Measurements from ENCODE around the gene EVA1B.

EVA1B gene

DNA sequence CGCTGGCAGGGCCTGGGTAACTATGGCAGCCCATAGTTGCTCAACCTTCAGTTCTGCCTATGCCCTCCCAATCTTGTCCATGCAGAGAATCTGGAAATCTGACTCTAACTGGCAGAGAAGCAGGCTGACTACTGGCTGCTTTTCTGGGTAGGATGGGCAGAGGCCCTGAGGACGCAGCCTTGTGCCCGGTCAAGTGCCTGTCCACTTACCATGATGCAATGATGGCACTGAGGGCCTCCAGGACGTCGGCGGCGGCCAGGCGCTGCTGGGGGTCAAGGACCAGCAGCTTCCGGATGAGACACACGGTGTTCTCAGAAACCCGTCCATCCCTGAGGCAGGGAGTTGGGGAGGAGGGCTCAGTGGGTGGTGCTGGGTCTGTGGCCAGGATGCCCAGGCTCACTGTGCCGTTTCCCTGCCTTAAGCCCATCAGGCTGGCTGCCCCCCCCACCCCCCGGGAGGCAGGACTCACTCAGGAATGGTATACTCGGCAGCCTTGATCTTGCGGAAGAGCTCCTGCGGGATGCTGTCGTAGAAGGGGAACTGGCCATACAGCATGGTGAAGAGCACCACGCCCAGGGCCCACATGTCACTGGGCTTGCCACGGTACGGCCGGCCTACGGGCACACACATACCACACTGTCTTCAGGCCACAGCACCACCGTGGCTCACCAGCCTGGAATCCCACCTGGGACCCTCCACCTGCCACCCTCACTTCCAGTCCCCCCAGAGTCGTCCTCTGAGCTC, 20.4 kb upstream of the EVA1B start:
- H3K4me2 ChIP-seq (ENCODE audit: low read length), result peak overlapping the region; percentile 41
- H3K36me3 ChIP-seq (ENCODE audit: insufficient read depth, low read length), result peaks cover 82% of the 10 kb centered on the region
- no peaks in the 10 kb centered on the region for H3K27me3 ChIP-seq (ENCODE audit: control insufficient read depth, insufficient read depth, low read length)
- no peak overlapping the region for H3K4me3 ChIP-seq (ENCODE audit: low read length)
- H3K9ac ChIP-seq (ENCODE audit: low read depth, low read length), result peak overlapping the region; percentile 67
- H3K4me1 ChIP-seq (ENCODE audit: control insufficient read depth, insufficient read depth, low read length), result peaks cover 24% of the 10 kb centered on the region
- H3K9me3 ChIP-seq (replicated peaks; ENCODE audit: low read length), result no peaks in the 10 kb centered on the region

DNA sequence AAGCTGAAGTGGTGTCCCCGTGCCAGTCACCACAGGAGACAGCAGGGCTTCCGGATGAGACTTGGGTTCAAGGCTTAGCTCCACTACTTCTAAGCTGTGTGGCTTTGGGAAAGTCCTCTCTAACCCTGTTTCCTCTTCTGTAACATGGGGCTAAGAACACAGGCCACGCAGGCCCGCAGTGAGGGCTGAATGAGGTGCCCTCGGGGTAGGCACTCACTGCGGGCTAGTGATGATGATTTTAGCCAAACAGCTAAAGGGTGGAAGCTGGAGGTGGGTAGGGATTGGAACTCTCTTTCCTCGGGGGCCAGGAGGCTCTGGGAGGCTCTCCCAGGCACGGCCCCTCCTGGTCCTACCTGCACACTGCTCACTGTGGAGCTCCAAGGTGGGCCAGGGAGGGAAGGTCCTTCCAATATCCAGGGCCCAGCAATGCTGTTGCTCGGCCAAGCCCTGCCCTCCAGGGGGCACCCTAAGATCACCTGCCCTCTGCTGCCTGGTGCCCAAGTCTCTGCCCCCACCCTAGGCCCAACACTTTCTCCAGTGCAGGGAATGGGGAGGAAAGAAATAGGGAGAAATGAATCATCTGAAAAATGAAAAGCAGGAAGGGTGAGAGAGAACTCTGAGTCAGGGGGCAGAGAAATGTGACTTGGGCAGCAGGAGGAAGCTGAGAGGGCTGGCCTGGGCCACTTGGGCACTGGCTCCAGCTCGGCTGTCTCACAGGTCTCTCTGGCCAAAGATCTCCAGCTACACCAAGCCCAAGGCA, 19.2 kb upstream of the EVA1B start:
- Histone ChIP-seq H3K27me3 (ENCODE audit: control insufficient read depth, insufficient read depth, low read length) (no peaks in the 10 kb centered on the region), H3K4me2 (ENCODE audit: low read length) (peak overlapping the region; percentile 41), H3K9ac (ENCODE audit: low read depth, low read length) (peak overlapping the region; percentile 67), H3K36me3 (ENCODE audit: insufficient read depth, low read length) (peaks cover 71% of the 10 kb centered on the region), H3K9me3 (replicated peaks; ENCODE audit: low read length) (no peaks in the 10 kb centered on the region), H3K4me1 (ENCODE audit: control insufficient read depth, insufficient read depth, low read length) (peaks cover 21% of the 10 kb centered on the region), H3K4me3 (ENCODE audit: low read length) (no peak overlapping the region)

DNA sequence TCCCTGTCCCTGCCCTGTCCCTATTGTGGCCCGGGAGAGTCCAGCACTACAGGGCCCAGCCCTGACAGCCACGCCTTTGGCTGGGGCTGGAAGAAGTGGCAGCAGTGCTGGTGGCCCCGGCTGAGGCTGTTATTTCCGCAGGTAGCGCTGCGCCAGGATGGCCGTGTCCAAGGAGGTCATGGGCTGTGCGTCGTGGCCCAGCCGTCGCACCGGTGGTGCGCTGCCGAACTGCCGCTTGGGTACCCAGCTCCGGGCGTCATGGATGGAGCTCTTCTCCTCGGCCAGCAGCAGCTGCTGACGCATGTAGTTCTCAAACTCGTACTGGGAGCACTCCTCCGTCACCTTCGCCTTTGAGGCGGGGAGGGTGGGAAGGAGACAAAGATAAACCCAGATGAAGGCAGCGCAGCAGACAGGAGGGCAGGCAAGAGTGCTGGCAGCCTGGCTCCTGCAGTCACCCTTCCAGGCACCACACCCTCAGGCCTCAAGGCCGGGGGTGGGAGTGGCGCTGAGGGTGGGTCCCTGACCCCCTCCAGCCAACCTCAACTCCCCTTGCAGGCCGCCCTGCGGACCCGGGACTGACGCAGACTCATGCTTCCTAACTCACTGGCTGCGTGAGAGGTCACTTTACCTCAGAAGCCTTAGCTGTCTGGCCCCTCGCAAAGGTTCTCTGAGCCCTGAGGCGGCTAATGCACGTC, 18.3 kb upstream of the EVA1B start:
- Histone ChIP-seq H3K4me2 (ENCODE audit: low read length) (no peak overlapping the region), H3K4me3 (ENCODE audit: low read length) (no peak overlapping the region), H3K9me3 (replicated peaks; ENCODE audit: low read length) (no peaks in the 10 kb centered on the region), H3K36me3 (ENCODE audit: insufficient read depth, low read length) (peaks cover 66% of the 10 kb centered on the region), H3K4me1 (ENCODE audit: control insufficient read depth, insufficient read depth, low read length) (peaks cover 21% of the 10 kb centered on the region), H3K27me3 (ENCODE audit: control insufficient read depth, insufficient read depth, low read length) (no peaks in the 10 kb centered on the region), H3K9ac (ENCODE audit: low read depth, low read length) (no peak overlapping the region)

DNA sequence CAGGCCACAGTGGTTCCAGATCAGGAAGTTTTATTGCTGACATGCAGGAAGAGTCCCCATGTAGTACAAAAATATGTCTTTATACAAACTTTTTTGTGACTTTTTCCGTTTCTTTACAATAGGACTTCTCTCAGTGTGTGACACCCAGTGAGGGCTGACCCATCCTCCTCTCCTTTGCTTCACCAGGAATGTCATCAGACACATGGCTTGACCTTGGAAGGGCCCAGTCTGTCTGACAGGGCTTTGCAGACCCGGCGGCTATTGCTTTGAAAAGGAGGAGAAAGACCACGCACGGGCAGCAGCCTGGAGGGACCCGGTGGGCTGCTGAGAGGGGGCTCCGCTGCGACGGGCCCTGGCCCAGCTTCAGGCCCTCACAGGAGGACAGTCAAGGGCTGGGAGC, 16.2 kb upstream of the EVA1B start:
- Histone ChIP-seq H3K9ac (ENCODE audit: low read depth, low read length) (no peak overlapping the region), H3K27me3 (ENCODE audit: control insufficient read depth, insufficient read depth, low read length) (no peaks in the 10 kb centered on the region), H3K36me3 (ENCODE audit: insufficient read depth, low read length) (peaks cover 49% of the 10 kb centered on the region), H3K4me1 (ENCODE audit: control insufficient read depth, insufficient read depth, low read length) (peaks cover 21% of the 10 kb centered on the region), H3K4me3 (ENCODE audit: low read length) (no peak overlapping the region), H3K9me3 (replicated peaks; ENCODE audit: low read length) (no peaks in the 10 kb centered on the region), H3K4me2 (ENCODE audit: low read length) (no peak overlapping the region)

DNA sequence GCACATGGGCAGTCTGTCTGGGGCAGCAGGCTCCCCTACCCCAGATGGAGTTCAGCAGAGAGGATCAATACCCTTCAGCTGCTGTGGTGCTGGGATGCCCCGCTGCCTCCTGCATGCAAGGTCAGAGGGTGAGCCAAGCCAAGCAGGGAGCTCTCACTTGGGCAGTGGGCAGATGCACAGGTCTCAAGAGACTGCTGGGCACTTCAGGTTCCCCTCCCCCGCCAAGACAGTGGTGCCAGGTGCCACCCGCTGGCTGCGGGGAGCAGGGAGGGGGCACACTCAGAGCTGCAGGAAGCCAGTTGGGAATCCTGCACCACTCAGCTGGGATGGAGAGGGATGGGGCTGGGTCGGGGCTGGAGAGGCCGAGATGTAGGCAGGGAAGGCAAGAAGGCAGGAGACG, 15.8 kb upstream of the EVA1B start:
- Histone ChIP-seq H3K9ac (ENCODE audit: low read depth, low read length) (no peak overlapping the region), H3K9me3 (replicated peaks; ENCODE audit: low read length) (no peaks in the 10 kb centered on the region), H3K4me3 (ENCODE audit: low read length) (no peak overlapping the region), H3K36me3 (ENCODE audit: insufficient read depth, low read length) (peaks cover 45% of the 10 kb centered on the region), H3K27me3 (ENCODE audit: control insufficient read depth, insufficient read depth, low read length) (no peaks in the 10 kb centered on the region), H3K4me1 (ENCODE audit: control insufficient read depth, insufficient read depth, low read length) (peaks cover 19% of the 10 kb centered on the region), H3K4me2 (ENCODE audit: low read length) (no peak overlapping the region)

DNA sequence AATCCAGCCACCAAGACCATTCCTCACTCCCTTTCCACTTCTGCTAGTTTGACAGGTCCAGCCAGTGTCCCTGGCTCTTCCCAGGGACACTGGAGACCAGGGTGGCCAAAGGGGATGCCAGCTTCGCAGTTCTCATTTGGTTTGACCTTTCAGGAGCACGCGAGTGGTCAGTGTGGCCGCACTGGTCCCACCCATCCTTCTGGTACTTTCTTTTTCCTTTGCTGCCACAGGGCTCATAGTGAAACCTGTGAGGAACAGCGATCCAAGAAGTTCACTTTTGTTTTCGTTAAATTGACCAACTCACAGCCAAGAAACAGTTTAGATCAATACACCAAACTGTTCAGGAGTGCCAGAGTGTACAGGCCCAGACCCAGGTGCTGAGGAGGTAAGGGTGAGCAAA, 14.4 kb upstream of the EVA1B start:
- peaks cover 5% of the 10 kb centered on the region for H3K4me1 ChIP-seq (ENCODE audit: control insufficient read depth, insufficient read depth, low read length)
- peaks cover 33% of the 10 kb centered on the region for H3K36me3 ChIP-seq (ENCODE audit: insufficient read depth, low read length)
- no peaks in the 10 kb centered on the region for H3K27me3 ChIP-seq (ENCODE audit: control insufficient read depth, insufficient read depth, low read length)
- no peaks in the 10 kb centered on the region for H3K9me3 ChIP-seq (replicated peaks; ENCODE audit: low read length)
- H3K4me2 ChIP-seq (ENCODE audit: low read length), result no peak overlapping the region
- H3K9ac ChIP-seq (ENCODE audit: low read depth, low read length), result no peak overlapping the region
- no peak overlapping the region for H3K4me3 ChIP-seq (ENCODE audit: low read length)

DNA sequence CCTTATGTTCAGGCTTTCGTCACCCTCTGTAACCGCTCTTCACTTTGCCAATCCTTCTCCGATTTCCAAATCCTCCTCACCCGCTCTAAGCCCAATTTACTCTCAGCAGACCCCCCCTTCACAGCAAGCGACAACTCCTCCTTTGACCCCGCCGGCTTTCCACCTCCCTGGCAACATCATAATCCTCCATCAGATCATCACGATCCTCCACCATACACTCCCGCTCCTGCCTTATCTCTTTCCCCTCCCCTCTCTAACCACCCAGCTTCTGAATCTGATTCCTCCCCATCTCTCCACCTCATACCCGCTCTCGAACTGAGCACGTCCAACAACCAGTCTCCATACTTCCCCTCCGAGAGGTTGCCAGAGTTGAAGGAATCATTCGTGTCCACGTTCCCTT, 7.5 kb upstream of the EVA1B start:
- H3K4me1 ChIP-seq (ENCODE audit: control insufficient read depth, insufficient read depth, low read length), result no peaks in the 10 kb centered on the region
- H3K27me3 ChIP-seq (ENCODE audit: control insufficient read depth, insufficient read depth, low read length), result no peaks in the 10 kb centered on the region
- H3K36me3 ChIP-seq (ENCODE audit: insufficient read depth, low read length), result no peaks in the 10 kb centered on the region
- no peak overlapping the region for H3K4me2 ChIP-seq (ENCODE audit: low read length)
- no peak overlapping the region for H3K4me3 ChIP-seq (ENCODE audit: low read length)
- no peaks in the 10 kb centered on the region for H3K9me3 ChIP-seq (replicated peaks; ENCODE audit: low read length)
- no peak overlapping the region for H3K9ac ChIP-seq (ENCODE audit: low read depth, low read length)

DNA sequence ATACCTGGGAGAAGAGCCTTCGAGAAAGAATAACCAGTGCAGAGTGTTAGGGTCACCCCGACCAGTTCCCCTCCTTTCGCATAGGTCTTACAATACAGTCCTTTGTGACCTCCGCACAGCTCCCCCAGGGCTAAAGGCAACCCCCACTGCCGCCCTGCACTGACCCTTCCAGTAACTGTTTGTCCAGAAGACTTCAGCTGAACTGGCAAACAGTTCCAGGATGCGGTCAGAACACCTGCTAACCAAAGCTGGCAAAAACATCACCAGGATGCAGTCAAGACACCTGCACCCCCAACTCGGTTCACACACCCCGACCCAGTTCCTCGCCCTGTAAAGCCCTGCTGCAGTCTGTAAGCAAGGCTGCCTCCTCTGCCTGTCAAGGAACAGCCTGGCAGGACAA, 6.4 kb upstream of the EVA1B start:
- H3K9ac ChIP-seq (ENCODE audit: low read depth, low read length), result no peak overlapping the region
- H3K4me1 ChIP-seq (ENCODE audit: control insufficient read depth, insufficient read depth, low read length), result no peaks in the 10 kb centered on the region
- H3K4me2 ChIP-seq (ENCODE audit: low read length), result no peak overlapping the region
- no peaks in the 10 kb centered on the region for H3K27me3 ChIP-seq (ENCODE audit: control insufficient read depth, insufficient read depth, low read length)
- no peak overlapping the region for H3K4me3 ChIP-seq (ENCODE audit: low read length)
- H3K9me3 ChIP-seq (replicated peaks; ENCODE audit: low read length), result no peaks in the 10 kb centered on the region
- H3K36me3 ChIP-seq (ENCODE audit: insufficient read depth, low read length), result no peaks in the 10 kb centered on the region

DNA sequence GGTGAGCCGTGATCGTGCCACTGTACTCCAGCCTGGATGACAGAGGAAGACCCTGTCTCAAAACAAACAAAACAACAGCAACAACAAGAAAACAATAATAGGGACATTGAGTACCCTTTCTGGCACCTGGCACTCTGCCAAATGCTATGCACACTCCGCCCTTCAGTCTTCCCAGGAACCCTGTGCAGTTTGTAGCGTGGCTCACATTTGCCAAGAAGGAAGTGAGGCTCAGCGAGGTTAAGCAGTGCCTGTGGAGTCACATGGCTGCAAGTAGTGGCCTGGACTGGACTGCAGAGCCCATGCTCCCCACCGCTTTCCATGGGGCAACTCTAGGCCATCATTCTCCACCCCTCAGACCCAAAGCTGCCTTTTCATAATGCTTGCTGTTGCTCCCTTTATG, 5.3 kb upstream of the EVA1B start:
- Histone ChIP-seq H3K27me3 (ENCODE audit: control insufficient read depth, insufficient read depth, low read length) (no peaks in the 10 kb centered on the region), H3K36me3 (ENCODE audit: insufficient read depth, low read length) (no peaks in the 10 kb centered on the region), H3K9me3 (replicated peaks; ENCODE audit: low read length) (no peaks in the 10 kb centered on the region), H3K4me3 (ENCODE audit: low read length) (no peak overlapping the region), H3K4me1 (ENCODE audit: control insufficient read depth, insufficient read depth, low read length) (peaks cover 4% of the 10 kb centered on the region), H3K4me2 (ENCODE audit: low read length) (no peak overlapping the region), H3K9ac (ENCODE audit: low read depth, low read length) (no peak overlapping the region)

DNA sequence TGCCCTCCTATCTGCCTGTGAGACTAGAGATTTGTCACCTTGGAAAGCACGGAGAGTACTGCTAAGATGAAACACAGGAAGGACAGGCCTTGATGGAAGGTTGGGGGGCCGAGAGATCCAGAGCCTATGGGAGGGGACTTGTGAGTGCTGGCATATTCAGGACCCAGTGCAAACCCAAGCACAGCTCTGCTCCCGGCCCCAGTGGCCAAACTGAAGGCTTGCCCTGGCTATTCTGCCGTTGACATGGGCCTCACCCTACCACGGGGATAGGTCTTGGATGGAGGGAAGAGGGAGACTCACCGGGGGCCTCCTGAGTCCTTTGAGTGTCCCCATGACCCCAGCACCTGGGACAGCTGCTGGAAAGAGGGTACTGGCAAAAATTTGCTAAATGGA, 4.6 kb upstream of the EVA1B start:
- Histone ChIP-seq H3K4me1 (ENCODE audit: control insufficient read depth, insufficient read depth, low read length) (peaks cover 5% of the 10 kb centered on the region), H3K27me3 (ENCODE audit: control insufficient read depth, insufficient read depth, low read length) (no peaks in the 10 kb centered on the region), H3K9me3 (replicated peaks; ENCODE audit: low read length) (no peaks in the 10 kb centered on the region), H3K9ac (ENCODE audit: low read depth, low read length) (no peak overlapping the region), H3K36me3 (ENCODE audit: insufficient read depth, low read length) (no peaks in the 10 kb centered on the region), H3K4me3 (ENCODE audit: low read length) (no peak overlapping the region), H3K4me2 (ENCODE audit: low read length) (no peak overlapping the region)

DNA sequence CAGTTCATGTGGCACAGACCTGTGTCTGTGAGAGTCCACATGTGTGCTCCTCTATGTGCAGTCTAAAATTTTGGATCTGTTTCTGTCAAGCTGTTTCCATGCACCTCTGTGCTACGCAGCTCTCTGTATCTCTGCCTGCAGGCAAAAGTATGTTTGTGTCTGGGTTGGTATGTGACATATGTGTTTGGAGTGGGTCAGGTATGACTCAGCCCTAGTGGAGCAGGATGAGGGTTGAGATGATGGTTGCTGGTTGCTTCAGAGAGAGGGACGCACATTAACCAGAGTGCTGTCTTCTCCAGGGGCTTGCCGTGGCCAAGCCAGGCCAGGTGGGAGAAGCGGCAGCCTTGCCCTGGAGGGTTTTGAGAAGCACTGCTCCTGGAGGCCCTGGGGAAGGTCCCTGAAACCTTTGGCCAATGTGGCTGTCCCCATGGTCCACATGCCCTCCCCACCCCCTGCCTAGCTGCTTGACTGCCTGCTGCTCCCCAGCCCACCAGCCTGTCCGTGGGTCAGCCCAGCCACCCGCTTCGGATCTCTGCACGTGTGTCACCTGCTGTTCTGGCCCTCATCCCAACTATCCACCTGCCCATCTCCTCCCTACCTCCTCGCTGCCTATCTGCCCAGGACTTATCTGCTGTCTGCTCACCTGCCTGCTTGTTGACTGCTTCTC, 4.1 kb upstream of the EVA1B start:
- Histone ChIP-seq H3K4me1 (ENCODE audit: control insufficient read depth, insufficient read depth, low read length) (peaks cover 5% of the 10 kb centered on the region), H3K9ac (ENCODE audit: low read depth, low read length) (no peak overlapping the region), H3K9me3 (replicated peaks; ENCODE audit: low read length) (no peaks in the 10 kb centered on the region), H3K4me3 (ENCODE audit: low read length) (no peak overlapping the region), H3K36me3 (ENCODE audit: insufficient read depth, low read length) (no peaks in the 10 kb centered on the region), H3K4me2 (ENCODE audit: low read length) (no peak overlapping the region), H3K27me3 (ENCODE audit: control insufficient read depth, insufficient read depth, low read length) (no peaks in the 10 kb centered on the region)

All from skeletal muscle satellite cell (primary cell).